Measurements from ENCODE around the gene EXT2.

Gene EXT2

GRCh38 chr11:44133335-44133946 is 38.0 kb downstream of the EXT2 start:
- no peak for DNase-seq (ENCODE audit: low read depth)

- DNase-seq (ENCODE audit: low read depth): no peak
Measured at GRCh38 chr11:44134625-44135024, 39.1 kb downstream of the EXT2 start.

GRCh38 chr11:44136176-44136945 is 40.9 kb downstream of the EXT2 start:
- DNase-seq (ENCODE audit: low read depth): no peak

DNA sequence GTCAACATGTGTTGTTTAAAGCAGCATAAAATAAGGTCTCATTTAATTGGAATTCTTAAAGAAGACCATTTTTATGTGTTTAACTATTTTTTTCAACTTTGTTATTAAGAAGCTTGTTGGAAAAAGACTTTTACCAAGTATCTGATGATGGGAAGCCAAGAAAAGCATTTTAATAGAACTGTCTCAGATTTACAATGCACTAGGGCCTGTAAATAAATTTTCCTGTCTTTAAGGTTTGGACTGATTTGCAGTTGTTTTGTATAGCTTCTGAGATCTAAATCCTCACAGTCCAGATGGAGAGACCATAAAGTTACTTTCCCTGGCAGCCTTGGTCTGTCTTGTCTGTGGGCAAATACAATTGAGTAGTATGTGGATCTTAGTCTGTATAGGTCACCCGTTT is 41.6 kb downstream of the EXT2 start:
- no peak for DNase-seq (ENCODE audit: low read depth)

DNA sequence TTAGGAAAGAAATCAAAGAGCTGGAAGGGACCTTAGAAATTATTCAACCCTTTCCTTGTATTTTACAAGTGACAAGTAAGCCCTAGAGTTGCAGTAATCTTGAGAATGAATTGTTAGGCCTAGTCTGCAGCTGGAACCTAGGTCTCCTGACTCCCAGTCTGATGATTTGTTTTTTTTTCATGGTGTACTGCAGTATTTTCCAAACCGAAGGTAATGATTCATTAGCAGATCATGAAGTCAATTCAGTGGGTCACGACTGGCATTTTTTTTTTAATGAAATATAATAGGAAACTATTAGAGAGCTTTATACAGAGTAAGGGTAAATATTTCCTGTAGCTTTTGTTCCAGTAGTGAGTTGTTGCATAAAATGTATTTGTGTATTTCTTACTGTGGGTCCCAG is 42.8 kb downstream of the EXT2 start:
- no peak for DNase-seq (ENCODE audit: low read depth)

DNA sequence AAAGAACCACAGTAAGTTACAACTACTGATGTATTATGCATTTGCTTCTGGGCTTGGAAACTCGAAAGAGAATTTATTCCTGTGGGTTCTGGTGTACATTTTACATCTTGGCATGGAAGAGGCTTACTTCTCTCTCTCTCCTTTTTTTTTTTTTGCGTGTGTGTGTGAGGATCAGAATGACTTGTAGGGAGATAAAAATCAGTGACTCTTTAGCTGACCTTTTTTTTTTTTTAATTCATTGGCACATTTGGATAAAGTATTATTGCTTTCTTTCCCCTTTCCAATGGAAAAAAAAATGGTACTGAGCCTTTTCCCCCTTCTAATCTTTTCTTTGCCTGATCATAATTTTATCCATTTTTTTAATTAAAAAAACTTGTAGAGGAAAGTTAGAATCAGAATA is 43.5 kb downstream of the EXT2 start:
- no peak for DNase-seq (ENCODE audit: low read depth)

GRCh38 chr11:44139565-44140330 is 44.3 kb downstream of the EXT2 start:
- DNase-seq (ENCODE audit: low read depth): no peak

- DNase-seq (ENCODE audit: low read depth): no peak
Measured at GRCh38 chr11:44140372-44140771, 44.9 kb downstream of the EXT2 start.

DNA sequence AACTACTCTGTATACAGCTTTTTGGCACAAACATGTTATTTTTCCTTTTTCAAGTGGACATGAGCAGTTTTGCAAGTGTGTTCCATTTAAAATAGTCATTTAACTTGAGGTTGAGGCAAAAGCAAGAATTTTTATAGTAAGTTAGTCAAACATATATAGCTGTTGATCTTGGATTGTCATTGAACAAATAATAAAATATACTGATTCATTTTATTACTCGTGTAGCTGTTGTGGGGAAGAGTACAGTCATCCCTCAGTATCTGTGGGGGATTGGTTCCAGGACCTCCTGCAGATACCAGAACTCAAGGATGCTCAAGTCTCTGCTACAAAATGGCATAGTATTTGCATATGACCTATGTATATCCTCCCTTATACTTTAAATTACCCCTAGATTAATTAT is 45.3 kb downstream of the EXT2 start:
- no peak for DNase-seq (ENCODE audit: low read depth)

GRCh38 chr11:44143987-44144909 is 48.8 kb downstream of the EXT2 start:
- DNase-seq (ENCODE audit: low read depth): no peak

DNA sequence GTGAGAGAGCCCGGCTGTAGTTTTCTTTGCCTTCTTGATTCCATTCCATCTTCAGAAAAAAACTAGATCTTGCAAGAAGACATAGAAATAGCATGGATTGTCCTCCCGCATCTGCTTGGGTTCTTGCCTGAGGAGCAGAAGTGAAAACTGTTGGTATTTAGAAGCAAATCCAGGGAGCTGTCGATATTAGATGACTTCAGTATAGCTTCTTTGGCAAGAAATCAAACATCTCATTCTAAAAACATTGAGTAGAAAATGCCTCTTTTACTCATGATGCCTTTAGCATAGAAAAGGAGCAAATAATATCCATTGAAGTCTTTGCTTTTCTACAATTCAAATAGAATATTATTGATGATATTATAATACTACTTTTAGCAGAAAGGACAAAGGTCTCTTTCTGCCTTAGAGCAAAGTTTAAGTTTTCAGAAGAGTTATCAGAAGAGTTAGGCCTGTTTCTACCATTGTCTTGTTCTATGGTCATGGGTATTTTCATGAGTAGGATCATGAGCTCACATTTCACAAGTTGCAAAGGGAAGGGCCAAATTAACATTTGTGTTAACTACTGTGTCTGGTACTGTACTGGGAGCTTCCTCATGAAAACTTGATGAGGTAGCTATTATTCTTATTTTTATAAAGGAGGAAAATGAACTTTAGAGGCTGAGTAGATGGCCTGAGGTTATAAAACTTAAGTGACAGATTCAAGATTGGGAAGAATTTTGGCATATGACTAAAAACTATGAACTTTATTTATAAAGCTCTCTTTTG is 49.7 kb downstream of the EXT2 start:
- DNase-seq (ENCODE audit: low read depth): no peak

DNA sequence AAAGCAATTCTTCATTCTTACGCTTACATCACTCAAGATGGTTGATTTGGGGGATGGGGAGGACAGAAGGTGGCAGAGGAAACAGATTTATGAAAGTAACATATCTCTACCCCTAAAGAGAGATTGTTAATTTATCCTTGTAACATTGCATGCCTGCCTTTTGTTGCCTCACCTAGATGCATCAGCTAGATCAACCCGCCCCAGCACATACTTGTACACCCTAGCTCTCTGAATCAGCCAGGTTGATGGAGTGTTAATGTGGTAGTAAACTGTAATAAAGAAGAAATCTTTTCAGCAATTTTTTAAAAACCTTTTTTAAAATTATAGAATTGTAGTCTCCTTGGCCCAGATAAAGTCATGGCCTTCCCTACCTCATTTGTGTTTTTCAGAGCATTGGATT is 51.5 kb downstream of the EXT2 start:
- no peak for DNase-seq (ENCODE audit: low read depth)

DNA sequence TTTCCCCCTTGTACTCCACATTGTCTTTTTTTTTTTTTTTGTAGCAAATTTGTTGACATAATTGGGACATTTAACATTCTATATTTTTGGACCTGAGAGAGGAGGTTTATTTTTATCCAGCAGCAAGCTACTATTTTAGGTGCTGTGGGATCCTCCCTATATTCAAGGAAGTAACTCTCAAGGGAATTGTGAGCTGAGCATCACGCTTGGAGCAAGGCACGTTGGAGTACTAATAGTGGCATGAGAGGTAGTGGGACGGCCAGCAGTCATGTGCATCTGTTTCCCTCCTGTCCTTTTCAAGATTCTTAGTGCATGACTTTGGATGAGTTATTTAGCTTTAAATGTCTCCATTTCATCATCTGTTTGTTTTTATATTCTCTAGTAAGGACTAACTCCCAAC is 52.3 kb downstream of the EXT2 start:
- no peak for DNase-seq (ENCODE audit: low read depth)

DNA sequence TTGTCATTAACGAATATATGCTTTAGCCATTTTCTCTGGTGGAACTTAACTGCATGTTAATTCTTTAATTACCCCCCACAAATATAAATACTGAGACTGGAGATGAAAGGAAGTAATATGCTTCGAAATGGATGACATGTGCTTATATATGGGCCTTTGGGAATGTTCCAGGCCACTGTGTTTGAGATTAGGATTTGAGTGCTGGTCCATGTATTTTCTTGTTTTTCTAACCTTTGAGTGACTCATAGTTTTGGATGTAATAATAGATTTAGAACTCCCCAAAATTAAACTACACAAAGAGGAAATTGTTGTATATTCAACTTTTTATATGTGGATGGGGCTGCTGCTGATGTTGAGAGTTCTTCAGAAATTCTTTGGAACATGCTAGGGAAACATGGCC is 54.2 kb downstream of the EXT2 start:
- no peak for DNase-seq (ENCODE audit: low read depth)

GRCh38 chr11:44150401-44150800 is 54.9 kb downstream of the EXT2 start:
- no peak for DNase-seq (ENCODE audit: low read depth)

GRCh38 chr11:44157019-44157418 is 61.5 kb downstream of the EXT2 start:
- no peak for DNase-seq (ENCODE audit: low read depth)

GRCh38 chr11:44158384-44158783 is 62.9 kb downstream of the EXT2 start:
- no peak for DNase-seq (ENCODE audit: low read depth)

DNA sequence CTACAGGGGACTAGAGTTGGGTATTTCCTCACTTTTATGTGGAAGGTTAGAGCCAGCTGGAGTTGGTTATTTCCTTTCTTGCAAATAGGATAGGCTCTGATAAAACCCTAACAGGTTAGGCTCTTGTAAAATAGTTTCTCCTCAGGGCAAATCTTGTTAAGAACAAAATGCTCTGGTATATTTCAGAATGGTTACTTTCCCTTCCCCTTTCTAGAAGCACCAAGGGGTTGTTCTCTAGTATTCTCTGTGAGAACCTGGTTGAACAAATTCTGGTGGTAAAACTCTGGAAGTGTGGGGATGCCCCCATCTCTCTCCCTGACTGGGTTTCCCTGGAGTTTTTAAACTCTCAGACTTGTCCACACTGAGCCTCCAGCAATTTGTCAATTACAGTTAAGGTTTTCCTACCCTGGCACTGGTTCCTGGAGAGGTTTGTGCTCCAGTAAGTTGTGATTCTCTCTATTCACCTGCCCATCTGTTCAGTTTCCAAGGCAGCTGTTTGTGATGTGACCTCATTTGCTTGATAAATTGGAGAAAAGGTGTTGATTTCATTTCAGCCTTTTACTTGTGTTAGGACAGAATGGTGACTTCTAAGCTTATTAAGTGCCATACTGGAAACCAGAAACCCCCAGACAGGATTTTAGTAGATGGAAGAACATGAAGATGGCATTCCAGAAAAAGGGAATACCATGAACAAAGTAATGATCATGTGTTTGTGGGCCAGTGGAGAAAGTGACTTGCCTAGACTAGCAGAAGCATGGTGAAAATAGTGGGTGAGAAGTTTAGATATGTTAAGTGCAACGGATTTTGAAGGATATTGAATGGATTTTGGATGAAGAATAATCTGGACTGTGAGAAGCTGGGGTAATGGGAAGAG is 64.6 kb downstream of the EXT2 start:
- DNase-seq (ENCODE audit: low read depth): no peak

DNA sequence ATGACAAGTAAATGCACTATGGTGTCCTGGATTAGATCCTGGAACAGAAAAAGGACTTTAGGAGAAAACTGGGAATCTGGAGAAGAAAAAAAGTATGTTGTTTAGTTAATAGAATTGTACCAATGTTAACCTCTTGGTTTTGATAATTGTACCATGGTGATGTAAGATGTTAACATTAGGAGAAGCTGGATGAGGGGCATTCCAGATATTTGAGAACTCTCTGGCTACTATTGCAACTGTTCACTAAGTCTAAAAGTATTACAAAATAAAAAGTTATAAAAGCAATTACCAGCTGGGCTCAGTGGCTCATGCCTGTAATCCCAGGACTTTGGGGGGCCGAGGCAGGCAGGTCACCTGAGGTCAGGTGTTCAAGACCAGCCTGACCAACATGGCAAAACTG is 66.5 kb downstream of the EXT2 start:
- no peak for DNase-seq (ENCODE audit: low read depth)

- no peak for DNase-seq (ENCODE audit: low read depth)
Measured at GRCh38 chr11:44162662-44163061, 67.2 kb downstream of the EXT2 start.

Measured in stimulated activated CD8-positive, alpha-beta memory T cell treated with anti-CD3 and anti-CD28 coated beads, Interleukin-7, amount 100 ng/mL, for 24 hours (primary cell).